A549 treated with AZD2906 at 1 μM for 4 hours (cell line): ENCODE measurements around the gene BCAS1. TPM values are rescaled to one million over a fixed set of nuclear protein-coding genes. Genes with fewer than 3 reads are reported as not detected.

ENCODE experiments used
- total RNA-seq: library from RNA; stranded (reverse); fragments of 200-300 nt; extraction: Qiagen RNA extraction; gene quantifications from 5 replicates; pipeline ENCODE4 v1.2.3, GENCODE V29; 2022

The BCAS1 gene, protein sequence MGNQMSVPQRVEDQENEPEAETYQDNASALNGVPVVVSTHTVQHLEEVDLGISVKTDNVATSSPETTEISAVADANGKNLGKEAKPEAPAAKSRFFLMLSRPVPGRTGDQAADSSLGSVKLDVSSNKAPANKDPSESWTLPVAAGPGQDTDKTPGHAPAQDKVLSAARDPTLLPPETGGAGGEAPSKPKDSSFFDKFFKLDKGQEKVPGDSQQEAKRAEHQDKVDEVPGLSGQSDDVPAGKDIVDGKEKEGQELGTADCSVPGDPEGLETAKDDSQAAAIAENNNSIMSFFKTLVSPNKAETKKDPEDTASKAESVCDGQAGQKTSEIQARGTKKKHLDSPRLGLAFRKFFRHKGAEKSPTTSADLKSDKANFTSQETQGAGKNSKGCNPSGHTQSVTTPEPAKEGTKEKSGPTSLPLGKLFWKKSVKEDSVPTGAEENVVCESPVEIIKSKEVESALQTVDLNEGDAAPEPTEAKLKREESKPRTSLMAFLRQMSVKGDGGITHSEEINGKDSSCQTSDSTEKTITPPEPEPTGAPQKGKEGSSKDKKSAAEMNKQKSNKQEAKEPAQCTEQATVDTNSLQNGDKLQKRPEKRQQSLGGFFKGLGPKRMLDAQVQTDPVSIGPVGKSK
- 0.37 to 0.66 TPM (median 0.49 TPM) in 5 replicates for total RNA-seq

GRCh38 chr20:54070187-54070987 is at the start of gene BCAS1:
TSS of gene BCAS1 (minus strand) at chr20:54070594. CDS start at chr20:54058718, 11,876 bp downstream.

Other genes starting within 250 kb of the BCAS1 start
- 48.3 to 76.0 TPM (median 65.1 TPM) in 5 replicates for gene CYP24A1, start 103.4 kb upstream of the BCAS1 start, total RNA-seq
- 35.7 to 52.6 TPM (median 42.7 TPM) in 5 replicates for gene PFDN4, start 137.5 kb upstream of the BCAS1 start, total RNA-seq